SK-N-SH treated with all-trans-retinoic acid at 6 μM for 48 hours (cell line): Measurements from ENCODE around the gene SLCO1A2.
"Not testable (repeated sequence)": the region's sequence is repeated elsewhere in the genome, so short reads cannot be mapped to it uniquely, and the experiment has no call there.

Experiments
- ATAC-seq: fragments of 200-7000 bp; cut with Tn5 transposase; 3 replicates; pipeline ENCODE4 v1.9.1; 2020; ENCODE audit warnings: mild to moderate bottlenecking, moderate library complexity
- BACH2 ChIP-seq: fragments of 250-450 bp; sonication (Bioruptor Pico); IDR thresholded peaks from 2 replicates; pipeline ENCODE4 v1.9.0; 2021; ENCODE audit warnings: mild to moderate bottlenecking, borderline replicate concordance
- CREB5 ChIP-seq: fragments of 250-450 bp; sonication (Bioruptor Pico); IDR thresholded peaks from 2 replicates; pipeline ENCODE4 v1.5.1; 2020; ENCODE audit warnings: low read depth, mild to moderate bottlenecking, moderate library complexity
- CSDC2 ChIP-seq: fragments of 250-450 bp; sonication (Bioruptor Pico); IDR thresholded peaks from 2 replicates; pipeline ENCODE4 v1.5.0; 2020; ENCODE audit warnings: mild to moderate bottlenecking, moderate library complexity
- CSRNP3 ChIP-seq: fragments of 250-450 bp; sonication (Bioruptor Pico); IDR thresholded peaks from 2 replicates; pipeline ENCODE4 v1.5.1; 2021; ENCODE audit warnings: mild to moderate bottlenecking, moderate library complexity
- ESRRG ChIP-seq: fragments of 250-450 bp; sonication (Bioruptor Pico); IDR thresholded peaks from 2 replicates; pipeline ENCODE4 v1.6.1; 2021; ENCODE audit warnings: mild to moderate bottlenecking
- GLIS3 ChIP-seq: fragments of 250-450 bp; sonication (Bioruptor Pico); IDR thresholded peaks from 2 replicates; pipeline ENCODE4 v1.5.0; 2020; ENCODE audit warnings: mild to moderate bottlenecking, moderate library complexity
- ISL1 ChIP-seq: fragments of 250-450 bp; sonication (Bioruptor Pico); IDR thresholded peaks from 2 replicates; pipeline ENCODE4 v2.1.2; 2022; ENCODE audit warnings: mild to moderate bottlenecking, moderate library complexity
- OSR1 ChIP-seq: fragments of 250-450 bp; sonication (Bioruptor Pico); IDR thresholded peaks from 2 replicates; pipeline ENCODE4 v1.8.0; 2022; ENCODE audit warnings: moderate library complexity, mild to moderate bottlenecking, inconsistent platforms
- PATZ1 ChIP-seq: fragments of 250-450 bp; sonication (Bioruptor Pico); IDR thresholded peaks from 2 replicates; pipeline ENCODE4 v1.8.0; 2020; ENCODE audit warnings: mild to moderate bottlenecking, moderate library complexity, borderline replicate concordance
- PPARA ChIP-seq: fragments of 250-450 bp; sonication (Bioruptor Pico); IDR thresholded peaks from 2 replicates; pipeline ENCODE4 v1.5.0; 2020; ENCODE audit warnings: mild to moderate bottlenecking, borderline replicate concordance
- RARB ChIP-seq: fragments of 250-450 bp; sonication (Bioruptor Pico); IDR thresholded peaks from 2 replicates; pipeline ENCODE4 v1.8.0; 2021; ENCODE audit warnings: mild to moderate bottlenecking, moderate library complexity
- TCF4 ChIP-seq: fragments of 250-450 bp; sonication (Bioruptor Pico); IDR thresholded peaks from 2 replicates; pipeline ENCODE4 v1.8.0; 2021; ENCODE audit warnings: mild to moderate bottlenecking, moderate library complexity, borderline replicate concordance
- TSHZ2 ChIP-seq: fragments of 250-450 bp; sonication (Bioruptor Pico); IDR thresholded peaks from 2 replicates; pipeline ENCODE4 v1.5.0; 2020; ENCODE audit warnings: mild to moderate bottlenecking, moderate library complexity
- ZC3H10 ChIP-seq: fragments of 250-450 bp; sonication (Bioruptor Pico); IDR thresholded peaks from 2 replicates; pipeline ENCODE4 v1.5.1; 2021; ENCODE audit warnings: mild to moderate bottlenecking, moderate library complexity
- ZFP3 ChIP-seq: fragments of 250-450 bp; sonication (Bioruptor Pico); IDR thresholded peaks from 2 replicates; pipeline ENCODE4 v1.5.0; 2020; ENCODE audit warnings: mild to moderate bottlenecking, moderate library complexity
- ZFP30 ChIP-seq: fragments of 450-650 bp; formaldehyde crosslinking; IDR thresholded peaks from 2 replicates; pipeline ENCODE4 v1.5.0; 2022; ENCODE audit warnings: mild to moderate bottlenecking, moderate library complexity
- ZNF565 ChIP-seq: fragments of 450-650 bp; formaldehyde crosslinking; conservative IDR thresholded peaks from 2 replicates; pipeline ENCODE4 v1.5.0; 2020; ENCODE audit warnings: low read depth, mild to moderate bottlenecking, moderate library complexity
- ZNF8 ChIP-seq: fragments of 450-650 bp; formaldehyde crosslinking; IDR thresholded peaks from 2 replicates; pipeline ENCODE4 v1.5.0; 2020; ENCODE audit warnings: mild to moderate bottlenecking, moderate library complexity

Gene SLCO1A2

GRCh38 chr12:21379218-21379617, 44.5 kb upstream of the SLCO1A2 start (continued):
- TF ChIP-seq ZNF8 (CRISPR knock-in tag) (no peak), ISL1 (CRISPR knock-in tag) (no peak), CSDC2 (CRISPR knock-in tag) (no peak), ZFP30 (CRISPR knock-in tag) (no peak), GLIS3 (no peak), BACH2 (CRISPR knock-in tag) (no peak)

- no peak for ATAC-seq
These were observed 37.9 kb upstream of the SLCO1A2 start, which contains the start of gene IAPP for GRCh38 chr12:21372602-21373001. Gene IAPP, plus strand, starts transcription at chr12:21372902. Its CDS starts 450 bp downstream, at chr12:21373352.

GRCh38 chr12:21370845-21371449, 36.2 kb upstream of the SLCO1A2 start:
- ATAC-seq: no peak
- no peak for TF ChIP-seq RARB (CRISPR knock-in tag)
- TF ChIP-seq, all 23 proteins: peak for 0

More at GRCh38 chr12:21372602-21373001, 37.9 kb upstream of the SLCO1A2 start, which contains the start of gene IAPP:
- no peak for TF ChIP-seq CSDC2 (CRISPR knock-in tag)
- no peak for TF ChIP-seq ESRRG (CRISPR knock-in tag)
- TF ChIP-seq ZNF565 (CRISPR knock-in tag): no peak
- TF ChIP-seq ISL1 (CRISPR knock-in tag): no peak
- no peak for TF ChIP-seq CREB5 (CRISPR knock-in tag)
- no peak for TF ChIP-seq BACH2 (CRISPR knock-in tag)
- TF ChIP-seq PATZ1 (CRISPR knock-in tag): no peak
- TF ChIP-seq ZC3H10 (CRISPR knock-in tag): no peak
- TF ChIP-seq TCF4 (CRISPR knock-in tag): no peak
- no peak for TF ChIP-seq PPARA (CRISPR knock-in tag)
- no peak for TF ChIP-seq TSHZ2
- no peak for TF ChIP-seq OSR1 (CRISPR knock-in tag)
- TF ChIP-seq, all 23 proteins: peak for 0

GRCh38 chr12:21369141-21369980, 34.6 kb upstream of the SLCO1A2 start:
- no peak for ATAC-seq
- TF ChIP-seq CREB5 (CRISPR knock-in tag) (no peak), ZC3H10 (CRISPR knock-in tag) (no peak), CSRNP3 (CRISPR knock-in tag) (no peak), ZFP3 (no peak)

- ATAC-seq: not testable (repeated sequence)
These were observed 25.9 kb upstream of the SLCO1A2 start for GRCh38 chr12:21360632-21361031.
